Ecto neural progenitor cell (in vitro differentiated cells): ENCODE measurements around the gene IFT172.

ENCODE experiments used
- DNase-seq: peaks from one replicate; pipeline ENCODE4 v3.0.0-alpha.2; 2018; ENCODE audit warnings: low spot score

The IFT172 gene

DNA sequence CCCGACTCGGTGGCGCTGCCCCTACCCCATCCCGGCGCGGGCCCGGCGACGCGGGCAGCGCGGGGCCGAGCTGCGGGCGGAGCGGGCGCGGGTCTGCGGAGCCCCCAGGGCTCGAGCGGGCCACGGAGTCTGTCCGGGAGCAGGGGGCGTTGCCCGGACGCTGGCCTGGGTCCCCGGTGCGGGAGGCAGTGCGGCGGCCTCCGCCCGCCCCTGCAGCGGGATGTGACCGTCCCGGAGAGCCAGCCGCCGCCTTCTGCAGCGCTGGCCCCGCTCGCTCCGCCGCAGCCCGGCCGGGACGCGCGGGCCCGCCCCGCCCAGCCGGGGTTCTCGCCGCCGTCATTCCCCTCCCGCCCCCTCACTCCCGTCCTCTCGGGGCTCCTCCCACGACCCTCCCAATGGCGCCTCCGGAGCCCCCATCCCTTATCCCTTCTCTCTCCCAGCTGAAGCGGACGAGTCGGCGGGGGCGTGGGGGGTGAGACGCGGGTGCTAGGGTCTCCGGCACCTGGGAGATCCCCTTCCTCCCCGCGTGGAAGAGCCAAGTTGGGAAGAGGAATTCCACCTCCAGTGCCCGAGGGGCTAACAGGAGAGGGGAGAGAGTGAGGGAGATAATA is 5.5 kb upstream of the IFT172 start, which contains the start of gene FNDC4:
TSS of gene FNDC4 (minus strand) at position 257 of the 611 bp plus-strand sequence. CDS start 521 bp downstream, outside the sequence.
- peak; percentile 81 for DNase-seq

DNA sequence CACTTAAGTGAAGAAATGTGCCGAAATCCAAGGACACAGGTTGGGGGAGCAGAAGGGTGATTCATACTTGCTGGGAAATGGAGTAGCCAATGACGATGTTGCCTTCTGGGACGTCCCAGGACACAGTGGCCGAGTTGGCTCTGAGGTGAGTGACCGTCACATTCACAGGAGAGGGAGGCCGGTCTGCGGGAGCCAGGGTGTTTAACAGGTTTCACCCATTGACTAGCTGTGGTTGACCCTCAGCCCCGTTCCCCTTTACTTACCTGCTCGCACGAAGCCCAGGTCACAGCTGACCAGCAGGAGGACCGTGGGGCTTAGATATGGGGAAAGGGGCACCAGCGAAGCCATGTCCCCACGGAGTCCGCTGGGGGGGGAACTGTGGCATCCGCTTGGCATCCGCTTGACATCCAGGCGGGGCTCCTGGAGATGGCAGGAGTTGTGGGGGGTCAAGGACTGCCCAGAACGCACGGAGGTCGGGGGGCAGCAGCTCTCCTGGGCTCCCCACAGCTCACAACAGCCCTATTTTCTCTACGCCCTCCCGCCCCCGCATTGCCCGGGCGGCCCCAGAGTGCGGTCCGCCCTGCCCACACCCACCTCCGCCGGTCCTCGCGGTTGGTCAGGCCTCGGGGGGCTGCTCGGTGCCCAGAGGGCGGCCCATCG is 4.9 kb upstream of the IFT172 start:
- DNase-seq, result no peak

GRCh38 chr2:27493948-27494283 is 4.4 kb upstream of the IFT172 start:
- DNase-seq, result no peak

DNA sequence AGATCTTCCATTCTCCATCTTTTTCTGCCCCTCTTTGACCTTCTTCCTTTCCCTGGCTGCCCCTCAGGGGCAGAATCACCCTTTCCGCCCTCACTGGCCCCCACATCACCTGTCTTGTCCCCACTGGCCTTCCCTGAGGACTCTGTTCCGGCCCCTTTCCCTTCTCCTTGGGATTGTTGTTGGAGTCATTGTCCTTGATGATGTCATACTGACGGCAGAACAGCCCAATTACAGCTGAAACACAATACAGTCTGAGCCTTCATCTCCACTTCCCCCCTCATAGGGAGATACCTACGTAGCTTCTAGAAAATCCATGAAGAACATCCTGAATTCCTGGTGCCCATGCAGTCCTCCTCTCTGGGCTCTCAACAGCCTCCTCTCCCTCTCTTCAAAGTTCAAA is 3.0 kb upstream of the IFT172 start:
- DNase-seq, result no peak

- DNase-seq, result no peak
These were observed 435 bp downstream of the IFT172 start for GRCh38 chr2:27489118-27489497.

DNA sequence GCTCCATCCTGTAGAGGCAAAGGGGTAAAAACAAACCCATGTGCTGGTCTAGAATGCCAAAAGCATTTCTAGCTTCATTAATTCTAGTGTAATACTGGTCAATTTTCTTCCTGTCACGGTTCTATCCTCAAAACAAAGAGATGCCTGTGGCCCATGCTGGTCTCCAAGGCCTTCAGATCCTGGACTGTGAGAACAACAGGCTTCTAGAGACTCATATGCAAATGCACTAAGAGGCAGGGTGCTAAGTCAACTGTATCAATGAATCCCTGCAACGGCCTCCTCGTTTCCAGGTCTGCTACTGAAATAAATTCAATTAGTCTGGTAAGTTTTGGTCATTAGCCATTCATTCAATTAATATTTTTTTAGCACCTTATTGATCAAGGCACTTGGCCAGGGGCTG is 4.0 kb downstream of the IFT172 start:
- no peak for DNase-seq

- no peak for DNase-seq
These were observed 17.6 kb downstream of the IFT172 start for GRCh38 chr2:27471961-27472360.

- no peak for DNase-seq
These were observed 25.1 kb downstream of the IFT172 start for GRCh38 chr2:27464443-27464842.

DNA sequence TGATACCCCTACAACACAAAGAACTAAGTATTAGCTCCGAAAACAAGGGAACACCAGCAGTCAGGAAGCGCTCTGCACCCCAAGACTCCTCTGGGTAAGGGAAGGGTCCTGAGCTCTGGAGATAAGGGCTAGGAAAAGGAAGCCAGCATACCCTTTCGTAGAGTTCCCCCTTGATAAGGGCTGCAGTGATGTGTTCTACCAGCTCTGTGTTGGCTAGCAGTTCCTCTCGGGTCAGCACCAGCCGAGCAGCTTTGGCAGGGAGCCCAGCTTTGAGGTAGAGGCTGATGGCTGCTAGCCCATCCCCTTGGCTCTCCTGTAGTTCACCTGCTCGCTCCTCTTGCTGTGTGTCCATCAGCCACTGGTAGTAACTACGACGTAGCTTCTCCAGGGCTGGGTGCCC is 28.4 kb downstream of the IFT172 start:
- no peak for DNase-seq

- DNase-seq, result no peak
These were observed 35.6 kb downstream of the IFT172 start for GRCh38 chr2:27453968-27454367.

DNA sequence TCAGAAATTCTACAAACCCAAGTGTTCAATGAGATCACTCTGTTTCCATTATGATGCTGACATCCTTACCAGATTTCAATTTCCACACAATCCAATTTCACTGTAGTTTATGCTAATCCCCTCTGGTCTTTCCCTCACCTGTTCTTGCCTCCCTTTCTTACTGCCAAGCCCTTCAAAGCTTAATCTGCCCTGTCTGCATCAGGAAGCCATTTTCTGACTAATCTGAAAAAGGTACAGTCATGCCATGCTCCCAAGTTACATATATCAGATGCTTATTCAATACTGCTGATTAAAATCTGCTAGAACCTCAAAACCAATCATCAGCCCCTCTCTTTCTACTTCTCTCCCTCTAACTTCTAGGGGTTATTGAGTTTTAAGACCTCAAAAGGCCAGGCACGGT is 38.4 kb downstream of the IFT172 start:
- no peak for DNase-seq

DNA sequence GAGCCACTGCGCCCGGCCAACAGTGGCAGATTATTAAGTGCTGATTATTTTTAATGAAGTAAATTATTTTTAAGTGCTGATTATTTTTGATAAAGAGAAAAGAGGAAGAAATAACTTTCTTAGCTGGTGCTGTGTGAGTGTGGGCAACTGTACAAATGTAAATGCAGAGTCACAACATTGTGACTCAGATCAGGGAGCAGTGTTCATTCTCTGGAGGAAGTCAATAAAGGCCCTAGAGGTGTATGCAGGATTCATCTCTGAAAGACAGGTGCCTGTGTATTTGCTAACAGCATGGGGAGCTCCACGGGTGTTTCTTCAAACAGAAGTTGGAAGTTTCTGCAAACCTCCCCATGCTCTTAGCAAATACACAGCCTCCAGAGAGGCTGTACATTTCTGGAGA is 41.2 kb downstream of the IFT172 start:
- no peak for DNase-seq

DNA sequence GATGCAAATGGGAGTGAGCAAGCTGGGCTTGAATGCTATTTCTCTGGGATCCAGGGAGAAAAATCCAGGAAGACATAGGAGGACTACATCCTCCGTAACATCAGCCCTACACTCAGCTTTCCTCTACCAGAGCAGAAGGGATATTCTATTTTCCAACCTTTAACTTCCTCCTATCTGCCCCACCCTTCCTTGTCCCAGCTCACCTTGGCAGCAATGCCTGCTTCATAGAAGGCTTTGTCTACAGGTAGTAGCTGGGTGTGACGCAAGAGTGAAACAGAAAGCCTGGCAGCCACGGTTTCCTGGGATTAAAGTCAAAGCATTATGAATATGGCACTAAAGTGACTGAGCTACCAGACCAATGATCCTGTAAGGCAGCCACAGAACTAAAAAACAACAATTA is 43.5 kb downstream of the IFT172 start:
- no peak for DNase-seq

GRCh38 chr2:27445615-27446014 is 43.9 kb downstream of the IFT172 start:
- no peak for DNase-seq

DNA sequence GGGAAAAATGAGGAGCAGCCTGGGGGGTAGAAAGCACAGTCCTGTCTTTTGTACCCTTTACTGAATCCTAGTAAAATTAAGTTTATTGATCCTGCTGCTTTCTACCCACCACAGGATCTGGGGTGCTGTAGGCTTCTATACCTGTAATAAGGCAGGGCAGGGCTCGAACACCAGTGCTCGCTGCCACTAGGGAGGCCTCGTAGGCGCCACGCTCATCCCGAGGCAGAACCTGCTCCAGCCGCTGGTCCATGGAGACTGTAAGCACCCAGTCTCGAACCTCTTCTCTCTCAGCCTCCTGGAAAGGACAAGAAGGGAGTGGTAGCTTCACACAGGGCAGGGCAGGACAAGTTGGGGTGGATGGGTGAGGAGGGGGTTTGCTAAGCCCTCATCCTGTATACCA is 44.4 kb downstream of the IFT172 start:
- no peak for DNase-seq

DNA sequence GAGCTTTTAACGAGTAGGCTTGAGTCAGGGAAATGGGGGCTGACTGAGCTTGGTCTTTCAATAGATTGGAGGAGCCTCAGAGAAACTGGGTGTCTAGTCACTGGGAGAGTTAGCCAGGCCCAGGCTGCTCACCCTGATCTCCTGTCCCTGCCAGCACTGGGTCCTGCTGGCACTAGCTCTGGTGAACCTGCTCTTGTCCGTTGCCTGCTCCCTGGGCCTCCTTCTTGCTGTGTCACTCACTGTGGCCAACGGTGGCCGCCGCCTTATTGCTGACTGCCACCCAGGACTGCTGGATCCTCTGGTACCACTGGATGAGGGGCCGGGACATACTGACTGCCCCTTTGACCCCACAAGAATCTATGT is 46.6 kb downstream of the IFT172 start:
- no peak for DNase-seq

- peak; percentile 78 for DNase-seq
These were observed 47.3 kb downstream of the IFT172 start, which contains the start of gene KRTCAP3 for GRCh38 chr2:27441958-27442919. KRTCAP3 (plus strand) TSS chr2:27442381; CDS start chr2:27442413, 32 bp downstream.

DNA sequence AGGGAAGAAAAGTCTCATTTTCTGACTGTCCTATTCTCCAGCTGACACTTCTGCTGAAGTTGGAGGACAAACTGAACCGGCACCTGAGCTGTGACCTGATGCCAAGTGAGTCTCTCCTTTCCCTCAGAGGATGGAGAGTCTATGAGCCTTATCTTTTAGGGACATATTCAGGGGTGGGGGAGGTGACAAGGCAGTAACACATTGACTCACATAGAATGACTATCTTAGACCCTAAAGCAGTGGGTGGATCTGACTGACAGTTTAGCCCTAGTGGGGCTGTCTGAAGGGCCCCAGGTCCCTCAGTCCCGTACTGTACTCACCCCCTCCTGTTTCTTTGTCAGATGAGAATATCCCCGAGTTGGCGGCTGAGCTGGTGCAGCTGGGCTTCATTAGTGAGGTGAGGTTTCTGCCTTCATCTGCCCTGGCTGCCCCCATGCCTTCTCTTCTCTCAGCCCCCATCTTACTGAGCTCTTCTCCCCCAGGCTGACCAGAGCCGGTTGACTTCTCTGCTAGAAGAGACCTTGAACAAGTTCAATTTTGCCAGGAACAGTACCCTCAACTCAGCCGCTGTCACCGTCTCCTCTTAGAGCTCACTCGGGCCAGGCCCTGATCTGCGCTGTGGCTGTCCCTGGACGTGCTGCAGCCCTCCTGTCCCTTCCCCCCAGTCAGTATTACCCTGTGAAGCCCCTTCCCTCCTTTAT is 48.2 kb downstream of the IFT172 start:
- DNase-seq, result no peak

DNA sequence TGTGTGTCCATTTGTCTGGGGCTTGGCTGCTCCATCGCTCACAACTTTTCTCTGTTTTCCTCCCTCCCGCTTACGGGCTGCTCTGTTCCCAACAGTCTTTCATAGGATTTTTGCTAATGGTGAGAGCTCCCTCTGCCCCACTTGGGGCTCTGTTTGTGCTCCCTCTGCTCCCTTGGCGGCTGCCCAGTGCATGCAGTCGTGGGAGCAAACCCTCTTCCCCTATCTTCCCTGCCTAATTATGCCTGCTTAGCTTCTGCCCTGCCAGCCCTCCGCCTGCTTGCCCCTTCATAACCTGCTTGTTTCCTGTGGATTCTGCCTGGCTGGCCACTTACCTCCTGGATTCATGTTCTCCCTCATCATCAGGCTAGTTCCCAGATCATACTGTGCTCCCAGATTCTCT is 53.9 kb downstream of the IFT172 start:
- DNase-seq, result no peak

GRCh38 chr2:27431395-27431794 is 58.1 kb downstream of the IFT172 start:
- DNase-seq, result no peak

- DNase-seq, result peak; percentile 92
These were observed 60.5 kb downstream of the IFT172 start for GRCh38 chr2:27428978-27429541.
